ENCODE measurements around the gene ASB18. TPM values are rescaled to one million over a fixed set of nuclear protein-coding genes. Genes with fewer than 3 reads are reported as not detected.

Gene ASB18
- polyA plus RNA-seq, 4 donors: 0.09 TPM; not detected in 3

DNA sequence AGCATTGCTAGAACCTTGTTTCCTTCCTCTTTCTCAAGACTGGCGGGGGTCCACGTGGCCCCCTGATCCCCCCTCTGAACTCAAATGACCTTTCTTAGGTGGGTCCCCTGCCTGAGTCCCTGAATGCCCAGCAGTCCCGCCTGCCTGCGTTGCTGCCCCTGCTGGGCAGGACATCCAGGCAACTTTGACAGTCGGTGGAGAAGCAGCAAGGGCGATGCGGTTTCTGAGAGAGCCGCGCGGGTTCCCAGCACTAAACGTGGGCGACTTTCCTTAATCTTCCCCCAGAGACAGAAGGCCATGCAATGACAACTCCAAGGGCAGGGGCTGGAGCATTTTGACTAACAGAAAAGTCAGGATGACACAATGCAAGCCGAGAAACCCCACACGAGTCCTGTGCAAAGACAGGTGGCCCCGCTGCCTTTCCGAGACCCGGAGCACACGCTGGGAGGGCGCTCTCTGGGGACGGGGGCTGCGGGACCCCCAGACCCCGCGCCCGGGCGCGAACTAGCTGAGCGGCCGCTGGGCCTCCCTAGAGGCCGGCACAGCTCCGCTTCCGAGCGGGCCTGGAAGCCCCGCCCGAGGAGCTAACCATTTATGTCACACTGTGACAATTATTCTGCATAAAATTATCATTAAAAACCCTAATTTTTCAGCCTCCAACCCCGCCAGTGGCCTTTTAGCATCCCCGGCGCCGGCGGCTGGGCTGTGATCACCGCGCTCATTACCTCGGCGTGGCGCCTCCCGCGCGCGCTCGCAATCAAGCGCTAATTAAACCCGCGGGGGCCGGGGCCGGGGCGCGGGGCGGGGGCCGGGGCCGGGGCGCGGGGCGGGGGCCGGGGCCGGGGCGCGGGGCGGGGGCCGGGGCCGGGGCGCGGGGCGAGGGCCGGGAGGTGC lies 27.4 kb downstream of the ASB18 start:
- Histone ChIP-seq H3K9me3 (ENCODE audit: control insufficient read depth in 2 of 2, insufficient read depth in 1 of 2, low read depth in 1 of 2, low read length in 1 of 2) (peaks cover 0 to 4% of the 10 kb centered on the region in 2 donors), H3K27me3 (ENCODE audit: control insufficient read depth in 3 of 3, insufficient read depth in 3 of 3, low read length in 3 of 3) (peaks cover 0 to 62% (median 29%) of the 10 kb centered on the region in 3 donors), H3K27ac (ENCODE audit: low read depth in 1 of 3, low read length in 2 of 3) (no peak overlapping the region), H3K4me1 (ENCODE audit: control insufficient read depth in 3 of 3, insufficient read depth in 2 of 3, low read depth in 1 of 3, low read length in 2 of 3) (no peaks in the 10 kb centered on the region), H3K4me3 (ENCODE audit: low read depth in 1 of 3, low read length in 3 of 3) (no peak overlapping the region), H3K36me3 (ENCODE audit: control insufficient read depth in 3 of 3, insufficient read depth in 2 of 3, low read depth in 1 of 3, low read length in 3 of 3) (no peaks in the 10 kb centered on the region)
- FAIRE-seq: no peak
- 3 to 7% (median 7%) methylated on average over 54 to 73 of the region's 73 CpGs for WGBS, 3 donors
- no peak for DNase-seq

DNA sequence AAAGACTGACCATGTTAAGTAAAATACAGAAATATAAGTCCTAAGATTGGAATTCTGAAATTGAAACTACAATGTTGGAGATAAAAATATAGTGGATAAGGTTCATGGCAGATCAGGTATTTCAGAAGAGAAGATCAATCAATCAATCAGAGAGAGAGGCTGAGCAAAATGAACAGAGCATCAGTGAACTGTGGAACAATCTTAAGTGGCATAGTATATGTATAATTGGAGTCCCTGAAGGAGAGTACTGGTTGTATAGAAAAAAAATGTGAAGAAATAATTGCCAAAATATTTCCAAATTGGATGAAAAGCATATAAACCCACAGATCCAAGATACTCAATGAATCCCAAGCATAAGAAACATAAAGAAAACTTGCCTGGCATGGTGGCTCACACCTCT lies 35.0 kb downstream of the ASB18 start:
- no peak overlapping the region for H3K27ac ChIP-seq (ENCODE audit: low read depth in 1 of 3, low read length in 2 of 3)
- peaks cover 0 to 4% (median 3%) of the 10 kb centered on the region in 3 donors for H3K27me3 ChIP-seq (ENCODE audit: control insufficient read depth in 3 of 3, insufficient read depth in 3 of 3, low read length in 3 of 3)
- DNase-seq: no peak
- no peaks in the 10 kb centered on the region for H3K4me1 ChIP-seq (ENCODE audit: control insufficient read depth in 3 of 3, insufficient read depth in 2 of 3, low read depth in 1 of 3, low read length in 2 of 3)
- FAIRE-seq: no peak
- H3K9me3 ChIP-seq (ENCODE audit: control insufficient read depth in 2 of 2, insufficient read depth in 1 of 2, low read depth in 1 of 2, low read length in 1 of 2): peaks cover 0 to 21% of the 10 kb centered on the region in 2 donors
- H3K4me3 ChIP-seq (ENCODE audit: low read depth in 1 of 3, low read length in 3 of 3): no peak overlapping the region
- no peaks in the 10 kb centered on the region for H3K36me3 ChIP-seq (ENCODE audit: control insufficient read depth in 3 of 3, insufficient read depth in 2 of 3, low read depth in 1 of 3, low read length in 3 of 3)

DNA sequence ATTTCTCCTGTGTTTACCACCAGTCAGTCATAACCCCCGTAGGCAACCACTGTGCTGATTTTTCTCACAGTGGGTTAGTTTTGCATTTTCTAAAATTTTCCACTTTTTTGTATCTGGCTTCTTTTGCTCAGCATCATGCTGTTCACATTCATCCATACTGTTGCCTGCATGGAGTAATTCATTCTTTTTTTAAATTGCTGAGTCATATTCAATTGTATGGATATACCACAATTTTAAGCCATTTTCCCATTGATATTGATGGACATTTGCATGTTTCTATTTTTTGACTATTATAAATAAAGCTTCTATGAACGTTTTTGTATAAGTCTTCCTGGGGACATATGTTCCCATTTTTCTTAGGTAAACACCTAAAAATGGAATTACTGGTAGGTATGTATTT lies 40.5 kb downstream of the ASB18 start:
- WGBS, 3 donors: 50 to 66% (median 66%) methylated on average over 2 of the region's 2 CpGs
- Histone ChIP-seq H3K4me1 (ENCODE audit: control insufficient read depth in 3 of 3, insufficient read depth in 2 of 3, low read depth in 1 of 3, low read length in 2 of 3) (no peaks in the 10 kb centered on the region), H3K27ac (ENCODE audit: low read depth in 1 of 3, low read length in 2 of 3) (no peak overlapping the region), H3K4me3 (ENCODE audit: low read depth in 1 of 3, low read length in 3 of 3) (no peak overlapping the region), H3K36me3 (ENCODE audit: control insufficient read depth in 3 of 3, insufficient read depth in 2 of 3, low read depth in 1 of 3, low read length in 3 of 3) (no peaks in the 10 kb centered on the region), H3K27me3 (ENCODE audit: control insufficient read depth in 3 of 3, insufficient read depth in 3 of 3, low read length in 3 of 3) (peaks cover 0 to 7% (median 0%) of the 10 kb centered on the region in 3 donors), H3K9me3 (ENCODE audit: control insufficient read depth in 2 of 2, insufficient read depth in 1 of 2, low read depth in 1 of 2, low read length in 1 of 2) (peaks cover 0 to 15% of the 10 kb centered on the region in 2 donors)
- DNase-seq (no peak), FAIRE-seq (no peak)

DNA sequence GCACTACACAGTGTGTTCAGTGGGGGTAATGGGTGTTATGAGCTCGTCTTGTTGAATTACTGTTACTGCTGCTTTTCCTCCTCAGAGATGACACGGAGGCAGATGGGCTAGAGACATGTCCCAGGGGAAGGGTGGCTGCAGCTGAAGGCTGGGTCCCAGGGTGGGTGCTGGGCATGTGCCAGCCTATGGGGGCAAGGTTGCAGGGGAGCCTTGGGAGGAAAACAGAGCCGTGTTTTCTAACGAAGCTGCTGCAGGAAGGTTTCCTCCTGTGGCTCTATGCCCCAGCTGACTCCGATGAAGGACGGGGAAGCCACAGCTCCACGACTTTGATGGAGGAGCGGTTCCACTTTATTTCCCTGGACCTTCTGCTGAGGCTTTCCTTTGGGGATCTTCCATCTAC lies 42.4 kb downstream of the ASB18 start:
- no peaks in the 10 kb centered on the region for H3K4me1 ChIP-seq (ENCODE audit: control insufficient read depth in 3 of 3, insufficient read depth in 2 of 3, low read depth in 1 of 3, low read length in 2 of 3)
- no peak for FAIRE-seq
- no peak for DNase-seq
- no peak overlapping the region for H3K27ac ChIP-seq (ENCODE audit: low read depth in 1 of 3, low read length in 2 of 3)
- H3K27me3 ChIP-seq (ENCODE audit: control insufficient read depth in 3 of 3, insufficient read depth in 3 of 3, low read length in 3 of 3): peaks cover 0 to 7% (median 0%) of the 10 kb centered on the region in 3 donors
- H3K36me3 ChIP-seq (ENCODE audit: control insufficient read depth in 3 of 3, insufficient read depth in 2 of 3, low read depth in 1 of 3, low read length in 3 of 3): no peaks in the 10 kb centered on the region
- 83 to 90% (median 89%) methylated on average over 8 of the region's 8 CpGs for WGBS, 3 donors
- peaks cover 0 to 10% of the 10 kb centered on the region in 2 donors for H3K9me3 ChIP-seq (ENCODE audit: control insufficient read depth in 2 of 2, insufficient read depth in 1 of 2, low read depth in 1 of 2, low read length in 1 of 2)
- H3K4me3 ChIP-seq (ENCODE audit: low read depth in 1 of 3, low read length in 3 of 3): no peak overlapping the region

DNA sequence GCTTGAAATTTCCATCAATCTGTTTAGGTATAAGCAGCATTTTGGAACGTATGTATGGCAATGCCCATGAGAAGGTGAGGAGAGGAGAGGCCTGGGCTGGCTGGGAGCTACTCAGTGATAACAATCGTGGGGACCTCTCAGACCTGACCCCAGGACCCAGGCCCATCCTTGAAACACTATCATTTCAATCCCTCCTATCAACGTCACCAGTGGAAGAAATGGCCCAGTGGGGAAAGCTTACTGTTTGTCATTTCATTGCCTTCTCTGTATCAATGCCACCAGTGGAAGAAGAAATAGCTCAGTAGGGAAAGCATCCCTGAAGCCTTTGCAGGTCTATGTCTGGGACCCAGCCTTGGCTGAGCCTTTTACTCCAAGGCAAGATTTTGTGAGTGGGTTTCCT lies 44.8 kb downstream of the ASB18 start:
- 53 to 68% (median 59%) methylated on average over 3 of the region's 3 CpGs for WGBS, 3 donors
- DNase-seq: no peak

DNA sequence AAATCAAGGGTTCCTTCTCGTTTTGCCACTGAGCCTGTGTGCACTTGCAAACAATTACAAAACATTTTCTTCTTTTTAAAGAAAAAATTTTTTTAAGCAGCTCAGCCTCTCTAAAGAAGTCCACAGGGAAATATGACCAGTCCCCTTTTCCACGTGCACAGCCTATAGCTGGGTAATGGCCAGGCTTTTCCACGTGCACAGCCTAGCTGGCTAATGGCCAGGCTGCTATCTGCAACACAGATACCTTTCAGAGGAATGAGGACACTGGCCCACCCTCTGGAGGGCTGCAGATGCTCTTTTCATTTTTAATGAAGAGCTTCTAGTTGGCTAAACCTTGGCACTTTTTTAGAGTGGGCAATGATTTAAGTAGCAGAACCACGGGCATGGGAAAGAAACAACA lies 46.3 kb downstream of the ASB18 start:
- FAIRE-seq: no peak
- no peaks in the 10 kb centered on the region for H3K9me3 ChIP-seq (ENCODE audit: control insufficient read depth in 2 of 2, insufficient read depth in 1 of 2, low read depth in 1 of 2, low read length in 1 of 2)
- WGBS, 3 donors: 32 to 47% (median 41%) methylated on average over 4 of the region's 4 CpGs
- peaks cover 6 to 28% (median 7%) of the 10 kb centered on the region in 3 donors for H3K27me3 ChIP-seq (ENCODE audit: control insufficient read depth in 3 of 3, insufficient read depth in 3 of 3, low read length in 3 of 3)
- no peak overlapping the region for H3K4me3 ChIP-seq (ENCODE audit: low read depth in 1 of 3, low read length in 3 of 3)
- H3K36me3 ChIP-seq (ENCODE audit: control insufficient read depth in 3 of 3, insufficient read depth in 2 of 3, low read depth in 1 of 3, low read length in 3 of 3): no peaks in the 10 kb centered on the region
- no peaks in the 10 kb centered on the region for H3K4me1 ChIP-seq (ENCODE audit: control insufficient read depth in 3 of 3, insufficient read depth in 2 of 3, low read depth in 1 of 3, low read length in 2 of 3)
- no peak for DNase-seq
- no peak overlapping the region for H3K27ac ChIP-seq (ENCODE audit: low read depth in 1 of 3, low read length in 2 of 3)

More for the DNA sequence above, 44.8 kb downstream of the ASB18 start:
- no peak overlapping the region for H3K4me3 ChIP-seq (ENCODE audit: low read depth in 1 of 3, low read length in 3 of 3)
- no peak for FAIRE-seq
- H3K9me3 ChIP-seq (ENCODE audit: control insufficient read depth in 2 of 2, insufficient read depth in 1 of 2, low read depth in 1 of 2, low read length in 1 of 2): peaks cover 0 to 3% of the 10 kb centered on the region in 2 donors
- no peaks in the 10 kb centered on the region for H3K36me3 ChIP-seq (ENCODE audit: control insufficient read depth in 3 of 3, insufficient read depth in 2 of 3, low read depth in 1 of 3, low read length in 3 of 3)
- no peaks in the 10 kb centered on the region for H3K4me1 ChIP-seq (ENCODE audit: control insufficient read depth in 3 of 3, insufficient read depth in 2 of 3, low read depth in 1 of 3, low read length in 2 of 3)
- peaks cover 0 to 19% (median 2%) of the 10 kb centered on the region in 3 donors for H3K27me3 ChIP-seq (ENCODE audit: control insufficient read depth in 3 of 3, insufficient read depth in 3 of 3, low read length in 3 of 3)
- no peak overlapping the region for H3K27ac ChIP-seq (ENCODE audit: low read depth in 1 of 3, low read length in 2 of 3)

DNA sequence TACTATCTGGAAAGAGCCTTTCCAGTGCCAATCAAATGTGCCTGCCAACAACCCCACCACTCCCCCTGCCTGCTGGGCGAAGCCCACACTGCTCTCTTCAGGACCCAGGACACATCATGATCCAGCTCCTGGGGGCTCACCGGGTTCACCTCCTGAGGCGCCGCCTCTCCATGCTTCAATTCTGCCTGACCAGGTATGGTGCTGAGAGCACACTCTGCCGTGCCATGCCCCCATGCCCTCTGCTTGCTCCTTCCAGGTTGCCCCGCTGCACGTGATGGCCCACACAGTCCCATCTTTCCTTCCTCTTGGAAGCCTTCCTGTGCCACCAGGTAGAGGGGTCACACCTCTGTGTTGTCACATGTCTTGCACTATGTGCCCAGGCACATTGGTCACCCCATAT lies 47.5 kb downstream of the ASB18 start:
- Histone ChIP-seq H3K4me3 (ENCODE audit: low read depth in 1 of 3, low read length in 3 of 3) (no peak overlapping the region), H3K27ac (ENCODE audit: low read depth in 1 of 3, low read length in 2 of 3) (no peak overlapping the region), H3K36me3 (ENCODE audit: control insufficient read depth in 3 of 3, insufficient read depth in 2 of 3, low read depth in 1 of 3, low read length in 3 of 3) (no peaks in the 10 kb centered on the region), H3K9me3 (ENCODE audit: control insufficient read depth in 2 of 2, insufficient read depth in 1 of 2, low read depth in 1 of 2, low read length in 1 of 2) (no peaks in the 10 kb centered on the region), H3K27me3 (ENCODE audit: control insufficient read depth in 3 of 3, insufficient read depth in 3 of 3, low read length in 3 of 3) (peaks cover 6 to 28% (median 7%) of the 10 kb centered on the region in 3 donors), H3K4me1 (ENCODE audit: control insufficient read depth in 3 of 3, insufficient read depth in 2 of 3, low read depth in 1 of 3, low read length in 2 of 3) (no peaks in the 10 kb centered on the region)
- FAIRE-seq (no peak), DNase-seq (no peak)
- WGBS, 3 donors: 87 to 94% (median 93%) methylated on average over 7 of the region's 7 CpGs

DNA sequence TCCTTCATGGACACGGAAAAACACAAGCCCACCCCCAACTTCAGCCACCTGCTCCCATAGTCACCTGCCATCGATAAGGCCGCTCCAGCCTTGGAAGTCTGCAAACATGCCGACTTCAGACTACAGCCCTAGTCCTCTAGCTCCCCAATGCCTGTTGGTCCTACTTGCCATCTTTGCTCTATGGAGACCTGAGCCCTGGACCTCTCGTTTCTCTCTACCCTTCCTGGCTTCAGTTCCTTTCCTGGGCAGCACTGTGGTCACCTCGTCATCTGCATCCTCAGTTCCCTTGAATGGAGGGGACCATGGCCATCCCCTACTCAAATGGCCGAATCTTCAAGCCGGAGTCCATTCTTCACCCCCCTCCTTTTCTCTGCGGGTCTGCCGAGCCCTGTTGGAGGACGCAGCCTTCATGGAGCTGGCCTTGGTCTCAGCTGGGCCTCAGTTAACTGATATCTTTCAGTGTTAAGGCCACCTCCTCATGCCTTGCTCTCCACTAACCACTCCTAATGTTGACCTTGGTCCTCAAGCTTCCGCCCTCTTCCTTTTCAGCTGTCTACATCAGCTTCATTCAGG lies 48.4 kb downstream of the ASB18 start:
- Histone ChIP-seq H3K4me3 (ENCODE audit: low read depth in 1 of 3, low read length in 3 of 3) (no peak overlapping the region), H3K27ac (ENCODE audit: low read depth in 1 of 3, low read length in 2 of 3) (no peak overlapping the region), H3K9me3 (ENCODE audit: control insufficient read depth in 2 of 2, insufficient read depth in 1 of 2, low read depth in 1 of 2, low read length in 1 of 2) (no peaks in the 10 kb centered on the region), H3K27me3 (ENCODE audit: control insufficient read depth in 3 of 3, insufficient read depth in 3 of 3, low read length in 3 of 3) (peaks cover 6 to 25% (median 7%) of the 10 kb centered on the region in 3 donors), H3K36me3 (ENCODE audit: control insufficient read depth in 3 of 3, insufficient read depth in 2 of 3, low read depth in 1 of 3, low read length in 3 of 3) (no peaks in the 10 kb centered on the region), H3K4me1 (ENCODE audit: control insufficient read depth in 3 of 3, insufficient read depth in 2 of 3, low read depth in 1 of 3, low read length in 2 of 3) (no peaks in the 10 kb centered on the region)
- WGBS, 3 donors: 86 to 90% (median 90%) methylated on average over 12 of the region's 12 CpGs
- DNase-seq (no peak), FAIRE-seq (no peak)

Measured in small intestine (tissue), 7 donors.